Transverse colon (tissue), 4 donors: ENCODE measurements around the gene METTL14.

ENCODE experiments used
- EP300 ChIP-seq: sonication (generic); formaldehyde crosslinking; IDR thresholded peaks from one replicate; pipeline ENCODE4 v1.6.1; 2017; ENCODE audit warnings: antibody characterized with exemption, low read depth
- POLR2A ChIP-seq: fragments of 450-650 bp; IDR thresholded peaks from one replicate; pipeline ENCODE4 v1.6.1; 2016; ENCODE audit warnings: antibody characterized with exemption, mild to moderate bottlenecking, moderate library complexity
- POLR2AphosphoS5 ChIP-seq, 3 donors: sonication (generic); formaldehyde crosslinking; IDR thresholded peaks; one replicate each; pipeline ENCODE4 v1.6.1; 2016; ENCODE audit warnings: antibody characterized with exemption in 3 of 3
- TF ChIP-seq, protein P1 (sequence below), 5 experiments: fragments of 200-600 bp in 3 of 5; fragments of 450-650 bp in 2 of 5; sonication (generic) in 3 of 5; IDR thresholded peaks; 1 replicate in 2 of 5; 2 replicates in 3 of 5; pipeline ENCODE4 v1.5.1; 2016 to 2017; ENCODE audit warnings: antibody characterized with exemption in 5 of 5, inconsistent platforms in 3 of 5, mild to moderate bottlenecking in 2 of 5, moderate library complexity in 1 of 5

DNA sequence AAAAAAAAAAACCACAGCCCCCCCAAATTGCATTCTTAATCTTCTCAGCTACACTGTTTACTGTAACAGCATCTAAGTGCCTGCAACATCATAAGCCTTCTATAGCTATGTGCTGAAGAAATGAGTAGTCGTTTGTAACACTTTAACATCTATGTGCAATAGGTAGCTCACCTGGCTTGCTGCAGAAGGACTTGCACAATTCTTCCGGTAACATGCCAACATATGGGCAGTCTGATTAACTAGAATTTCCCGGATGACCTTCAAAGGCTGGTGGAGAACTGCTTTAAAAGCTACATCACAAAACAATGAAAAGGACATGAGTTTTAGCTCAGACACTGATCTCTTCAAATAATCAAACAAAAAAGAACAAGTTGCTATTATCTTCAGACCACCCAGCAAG is 52.9 kb downstream of the METTL14 start:
- TF ChIP-seq POLR2A: no peak
- TF ChIP-seq, protein P1, sequence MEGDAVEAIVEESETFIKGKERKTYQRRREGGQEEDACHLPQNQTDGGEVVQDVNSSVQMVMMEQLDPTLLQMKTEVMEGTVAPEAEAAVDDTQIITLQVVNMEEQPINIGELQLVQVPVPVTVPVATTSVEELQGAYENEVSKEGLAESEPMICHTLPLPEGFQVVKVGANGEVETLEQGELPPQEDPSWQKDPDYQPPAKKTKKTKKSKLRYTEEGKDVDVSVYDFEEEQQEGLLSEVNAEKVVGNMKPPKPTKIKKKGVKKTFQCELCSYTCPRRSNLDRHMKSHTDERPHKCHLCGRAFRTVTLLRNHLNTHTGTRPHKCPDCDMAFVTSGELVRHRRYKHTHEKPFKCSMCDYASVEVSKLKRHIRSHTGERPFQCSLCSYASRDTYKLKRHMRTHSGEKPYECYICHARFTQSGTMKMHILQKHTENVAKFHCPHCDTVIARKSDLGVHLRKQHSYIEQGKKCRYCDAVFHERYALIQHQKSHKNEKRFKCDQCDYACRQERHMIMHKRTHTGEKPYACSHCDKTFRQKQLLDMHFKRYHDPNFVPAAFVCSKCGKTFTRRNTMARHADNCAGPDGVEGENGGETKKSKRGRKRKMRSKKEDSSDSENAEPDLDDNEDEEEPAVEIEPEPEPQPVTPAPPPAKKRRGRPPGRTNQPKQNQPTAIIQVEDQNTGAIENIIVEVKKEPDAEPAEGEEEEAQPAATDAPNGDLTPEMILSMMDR (IDR thresholded peaks at IDR 0.05): no peak
- no peak for TF ChIP-seq POLR2AphosphoS5 (IDR thresholded peaks at IDR 0.05)
- no peak for TF ChIP-seq EP300
